ENCODE data around the gene DNAAF2. TPM values are rescaled to one million over a fixed set of nuclear protein-coding genes. Genes with fewer than 3 reads are reported as not detected.
"Not testable (repeated sequence)": the region's sequence is repeated elsewhere in the genome, so short reads cannot be mapped to it uniquely, and the experiment has no call there.

DNAAF2 gene
- total RNA-seq, 4 donors from 2014 or later, result 5.0 to 11.6 (median 9.6) TPM

- Histone ChIP-seq H3K27ac (peak overlapping the region; percentile 95 to 98 (median 96)), H3K36me3 (peaks cover 0 to 27% (median 0%) of the 10 kb centered on the region in 3 donors), H3K4me1 (peaks cover 9 to 36% (median 19%) of the 10 kb centered on the region in 3 donors), H3K9me3 (no peaks in the 10 kb centered on the region), H3K27me3 (no peaks in the 10 kb centered on the region), H3K4me3 (peak overlapping the region; percentile 78 to 96 (median 94))
- intact Hi-C loops (cut with DNase I), result no loop called here
- no peak for DNase-seq
- WGBS, 2 donors, result 0 to 1% methylated on average over 9 to 12 of the region's 21 CpGs
- no peak for TF ChIP-seq POLR2A (IDR thresholded peaks at IDR 0.05)
- TF ChIP-seq CTCF (IDR thresholded peaks at IDR 0.05), result peak; percentile 57 to 93 (median 78)
These were observed 48.2 kb downstream of the DNAAF2 start for GRCh38 chr14:49586673-49587460.

- intact Hi-C loops (cut with DNase I), result no loop called here
- Histone ChIP-seq H3K36me3 (peaks cover 0 to 29% (median 0%) of the 10 kb centered on the region in 3 donors), H3K4me1 (peaks cover 9 to 42% (median 19%) of the 10 kb centered on the region in 3 donors)
These were observed 49.0 kb downstream of the DNAAF2 start, which contains the start of gene RPS29 for GRCh38 chr14:49585803-49586672. Gene RPS29 (minus strand): TSS chr14:49586380. CDS start chr14:49586346, 34 bp downstream.

GRCh38 chr14:49584981-49585640, 49.9 kb downstream of the DNAAF2 start:
- 4 to 12% methylated on average over 31 to 32 of the region's 32 CpGs for WGBS, 2 donors
- DNase-seq; intact Hi-C loops (cut with DNase I); H3K27me3 ChIP-seq; H3K9me3 ChIP-seq: not testable (repeated sequence)
- H3K27ac ChIP-seq, result peak overlapping the region in 3 of 4 donors; percentile 95 to 98 (median 96)
- peaks cover 9 to 52% (median 19%) of the 10 kb centered on the region in 3 donors for H3K4me1 ChIP-seq
- peaks cover 0 to 29% (median 0%) of the 10 kb centered on the region in 3 donors for H3K36me3 ChIP-seq
- H3K4me3 ChIP-seq, result peak overlapping the region; percentile 78 to 96 (median 94)

More at GRCh38 chr14:49585803-49586672, 49.0 kb downstream of the DNAAF2 start, which contains the start of gene RPS29:
- no peaks in the 10 kb centered on the region for H3K9me3 ChIP-seq
- H3K27me3 ChIP-seq, result no peaks in the 10 kb centered on the region
- WGBS, 2 donors, result 0 to 1% methylated on average over 39 to 48 of the region's 55 CpGs
- TF ChIP-seq POLR2A (IDR thresholded peaks at IDR 0.05) (peak in 3 of 4 donors; percentile 92 to 96 (median 94)), CTCF (IDR thresholded peaks at IDR 0.05) (peak in 1 of 6 experiments; percentile 35)
- peak; percentile 89 for DNase-seq
- peak within 1 kb of the TSS; percentile 95 to 98 (median 96) for H3K27ac ChIP-seq
- H3K4me3 ChIP-seq, result peak within 1 kb of the TSS; percentile 78 to 96 (median 94)

- no peaks in the 10 kb centered on the region for H3K9me3 ChIP-seq
- peak overlapping the region in 3 of 4 donors; percentile 78 to 96 (median 96) for H3K4me3 ChIP-seq
- no peaks in the 10 kb centered on the region for H3K27me3 ChIP-seq
- no peak for DNase-seq
- peak overlapping the region in 1 of 4 donors; percentile 98 for H3K27ac ChIP-seq
- TF ChIP-seq POLR2A (IDR thresholded peaks at IDR 0.05) (no peak), CTCF (IDR thresholded peaks at IDR 0.05) (no peak)
- intact Hi-C loops (cut with DNase I), result no loop called here
- H3K36me3 ChIP-seq, result peaks cover 0 to 29% (median 0%) of the 10 kb centered on the region in 3 donors
- WGBS, 2 donors, result 70 to 83% methylated on average over 9 to 11 of the region's 11 CpGs
- H3K4me1 ChIP-seq, result peaks cover 9 to 56% (median 19%) of the 10 kb centered on the region in 3 donors
These were observed 51.0 kb downstream of the DNAAF2 start for GRCh38 chr14:49584058-49584457.

- intact Hi-C loops (cut with DNase I), result no loop called here
- 68 to 72% methylated on average over 6 of the region's 6 CpGs for WGBS, 2 donors
- Histone ChIP-seq H3K9me3 (no peaks in the 10 kb centered on the region), H3K27ac (no peak overlapping the region), H3K27me3 (no peaks in the 10 kb centered on the region), H3K4me3 (peak overlapping the region in 2 of 4 donors; percentile 78 to 96), H3K4me1 (peaks cover 9 to 56% (median 19%) of the 10 kb centered on the region in 3 donors), H3K36me3 (peaks cover 0 to 29% (median 0%) of the 10 kb centered on the region in 3 donors)
- no peak for DNase-seq
- TF ChIP-seq POLR2A (IDR thresholded peaks at IDR 0.05) (no peak), CTCF (IDR thresholded peaks at IDR 0.05) (no peak)
These were observed 51.4 kb downstream of the DNAAF2 start for GRCh38 chr14:49583629-49584028.
